Measurements from ENCODE around the gene ORM2.

Gene ORM2

DNA sequence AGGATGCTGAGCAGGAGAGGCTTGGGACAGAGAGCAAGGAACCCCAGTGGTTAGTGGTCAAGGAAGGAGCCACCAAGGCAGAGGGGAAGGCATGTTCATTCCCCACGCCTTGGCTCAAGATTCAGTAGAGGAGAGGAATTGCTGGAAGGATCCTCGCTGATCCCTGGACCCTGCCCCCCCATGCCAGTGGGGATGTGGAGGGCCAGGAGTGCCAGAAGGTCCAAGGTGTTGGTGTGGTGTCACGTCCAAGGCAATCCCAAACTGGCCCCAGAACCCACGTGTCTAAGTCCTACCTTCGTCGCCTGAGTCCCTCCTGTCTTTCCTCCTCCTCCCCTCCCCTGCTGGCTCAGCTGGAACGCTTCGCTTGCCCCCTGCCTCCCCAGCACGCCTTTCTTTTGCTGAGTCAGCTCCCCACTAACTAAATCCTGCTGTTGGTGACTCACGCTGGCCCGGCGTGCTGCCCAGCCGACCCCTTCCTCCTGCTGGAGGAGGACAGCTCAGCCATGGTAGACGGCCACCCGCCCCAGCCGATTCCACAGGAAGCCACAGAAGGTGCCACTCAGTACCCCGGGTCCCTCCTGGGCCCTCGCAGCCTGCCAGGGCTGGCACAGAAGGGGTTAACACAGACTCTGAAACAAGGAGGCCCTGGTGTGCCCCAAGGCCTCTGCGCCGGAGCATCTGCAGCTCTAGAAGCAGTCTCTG is 44.4 kb upstream of the ORM2 start:
- Histone ChIP-seq H4K20me1 (ENCODE audit: insufficient read depth, low read length) (no peaks in the 10 kb centered on the region), H3K27ac (ENCODE audit: low read length) (no peak overlapping the region), H3K9ac (ENCODE audit: low read length) (no peak overlapping the region), H3K4me2 (ENCODE audit: low read length) (no peak overlapping the region), H3K27me3 (ENCODE audit: low read depth, low read length) (no peaks in the 10 kb centered on the region), H3K4me1 (ENCODE audit: low read length) (no peaks in the 10 kb centered on the region), H3K9me3 (ENCODE audit: insufficient read depth, low read length) (no peaks in the 10 kb centered on the region), H2AFZ (ENCODE audit: low read depth, low read length) (no peak overlapping the region), H3K36me3 (replicated peaks; ENCODE audit: low read depth, low read length) (no peaks in the 10 kb centered on the region), H3K79me2 (ENCODE audit: low read length) (no peaks in the 10 kb centered on the region), H3K4me3 (ENCODE audit: low read length) (no peak overlapping the region)
- TF ChIP-seq, protein P1, sequence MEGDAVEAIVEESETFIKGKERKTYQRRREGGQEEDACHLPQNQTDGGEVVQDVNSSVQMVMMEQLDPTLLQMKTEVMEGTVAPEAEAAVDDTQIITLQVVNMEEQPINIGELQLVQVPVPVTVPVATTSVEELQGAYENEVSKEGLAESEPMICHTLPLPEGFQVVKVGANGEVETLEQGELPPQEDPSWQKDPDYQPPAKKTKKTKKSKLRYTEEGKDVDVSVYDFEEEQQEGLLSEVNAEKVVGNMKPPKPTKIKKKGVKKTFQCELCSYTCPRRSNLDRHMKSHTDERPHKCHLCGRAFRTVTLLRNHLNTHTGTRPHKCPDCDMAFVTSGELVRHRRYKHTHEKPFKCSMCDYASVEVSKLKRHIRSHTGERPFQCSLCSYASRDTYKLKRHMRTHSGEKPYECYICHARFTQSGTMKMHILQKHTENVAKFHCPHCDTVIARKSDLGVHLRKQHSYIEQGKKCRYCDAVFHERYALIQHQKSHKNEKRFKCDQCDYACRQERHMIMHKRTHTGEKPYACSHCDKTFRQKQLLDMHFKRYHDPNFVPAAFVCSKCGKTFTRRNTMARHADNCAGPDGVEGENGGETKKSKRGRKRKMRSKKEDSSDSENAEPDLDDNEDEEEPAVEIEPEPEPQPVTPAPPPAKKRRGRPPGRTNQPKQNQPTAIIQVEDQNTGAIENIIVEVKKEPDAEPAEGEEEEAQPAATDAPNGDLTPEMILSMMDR (IDR thresholded peaks at IDR 0.05; ENCODE audit: low read depth, low read length), result no peak

DNA sequence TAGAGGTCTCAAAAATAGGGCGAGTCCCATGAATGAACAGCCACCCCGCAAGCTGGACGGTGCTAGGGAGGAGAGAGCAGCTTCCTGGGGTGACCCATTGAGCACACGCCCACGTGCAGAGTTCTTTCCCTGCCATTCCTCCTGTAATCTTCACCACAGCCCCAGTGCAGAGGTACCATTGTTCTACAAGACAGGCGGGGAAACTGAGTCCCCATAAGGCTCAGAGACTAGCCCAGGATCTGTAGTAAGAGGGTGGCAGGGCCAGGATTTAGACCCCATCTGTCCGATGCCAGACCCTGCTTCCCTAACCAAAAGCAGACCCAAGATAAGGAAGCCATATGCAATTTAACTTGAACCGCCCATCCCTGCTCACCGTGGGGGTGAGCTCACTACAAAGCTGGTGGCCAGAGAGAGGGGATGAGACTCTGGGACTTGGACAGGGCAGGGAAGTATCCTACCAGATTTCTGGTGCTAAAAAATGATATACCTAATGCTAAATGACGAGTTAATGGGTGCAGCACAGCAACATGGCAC is 43.5 kb upstream of the ORM2 start:
- H3K4me3 ChIP-seq (ENCODE audit: low read length), result no peak overlapping the region
- no peaks in the 10 kb centered on the region for H3K9me3 ChIP-seq (ENCODE audit: insufficient read depth, low read length)
- TF ChIP-seq, protein P1 (IDR thresholded peaks at IDR 0.05; ENCODE audit: low read depth, low read length), result no peak
- TF ChIP-seq EZH2phosphoT487 (IDR thresholded peaks at IDR 0.05; ENCODE audit: low read depth), result no peak
- H4K20me1 ChIP-seq (ENCODE audit: insufficient read depth, low read length), result no peaks in the 10 kb centered on the region
- H3K9ac ChIP-seq (ENCODE audit: low read length), result no peak overlapping the region
- H2AFZ ChIP-seq (ENCODE audit: low read depth, low read length), result no peak overlapping the region
- H3K27me3 ChIP-seq (ENCODE audit: low read depth, low read length), result no peaks in the 10 kb centered on the region
- no peak overlapping the region for H3K27ac ChIP-seq (ENCODE audit: low read length)
- H3K36me3 ChIP-seq (replicated peaks; ENCODE audit: low read depth, low read length), result no peaks in the 10 kb centered on the region
- no peaks in the 10 kb centered on the region for H3K79me2 ChIP-seq (ENCODE audit: low read length)
- no peaks in the 10 kb centered on the region for H3K4me1 ChIP-seq (ENCODE audit: low read length)
- no peak overlapping the region for H3K4me2 ChIP-seq (ENCODE audit: low read length)

DNA sequence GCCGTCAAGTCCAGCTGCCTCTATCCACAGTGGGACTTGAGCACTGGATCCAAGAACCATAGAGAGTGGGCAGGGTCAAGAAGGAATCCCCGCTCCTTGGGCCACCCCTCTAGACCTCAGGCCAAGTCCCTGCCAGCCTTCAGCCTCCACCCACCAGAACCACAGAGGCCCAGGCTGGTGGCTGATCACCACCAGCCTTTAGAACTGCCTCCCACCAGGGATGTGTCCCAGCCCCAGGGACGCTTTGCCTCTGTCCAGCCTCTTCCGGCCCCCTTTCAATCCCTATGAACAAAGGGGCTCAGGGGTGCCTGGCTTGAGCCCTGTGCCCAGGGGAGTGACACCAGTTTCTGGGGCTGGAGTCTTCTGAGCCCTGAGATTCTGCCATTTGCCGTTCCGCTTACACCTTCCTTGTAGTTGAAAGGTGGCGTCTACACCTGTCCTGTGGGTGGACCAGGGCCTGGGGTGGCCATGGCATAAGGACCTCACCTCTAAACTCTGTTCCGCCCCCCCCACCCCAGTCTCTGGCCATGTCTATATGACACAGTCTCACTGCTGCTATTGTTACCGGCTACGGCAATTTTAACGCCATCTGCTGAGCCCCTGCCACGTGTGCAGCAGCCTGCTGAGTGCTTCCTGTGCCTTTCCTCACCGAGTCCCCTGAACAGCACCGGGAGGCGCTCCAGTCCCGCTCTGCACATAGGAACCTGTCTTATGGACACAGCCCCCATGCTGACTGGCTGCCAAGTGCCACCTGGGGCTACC is 42.5 kb upstream of the ORM2 start:
- no peak overlapping the region for H3K27ac ChIP-seq (ENCODE audit: low read length)
- H3K9ac ChIP-seq (ENCODE audit: low read length), result no peak overlapping the region

More for the DNA sequence above, 42.5 kb upstream of the ORM2 start:
- Histone ChIP-seq H3K9me3 (ENCODE audit: insufficient read depth, low read length) (no peaks in the 10 kb centered on the region), H2AFZ (ENCODE audit: low read depth, low read length) (no peak overlapping the region), H3K4me3 (ENCODE audit: low read length) (no peak overlapping the region), H3K79me2 (ENCODE audit: low read length) (no peaks in the 10 kb centered on the region), H3K4me1 (ENCODE audit: low read length) (no peaks in the 10 kb centered on the region), H3K4me2 (ENCODE audit: low read length) (no peak overlapping the region), H4K20me1 (ENCODE audit: insufficient read depth, low read length) (no peaks in the 10 kb centered on the region), H3K36me3 (replicated peaks; ENCODE audit: low read depth, low read length) (no peaks in the 10 kb centered on the region), H3K27me3 (ENCODE audit: low read depth, low read length) (0 out of 2 replicates have a peak, but pooled peaks cover 3% of the 10 kb centered on the region)
- TF ChIP-seq, protein P1 (IDR thresholded peaks at IDR 0.05; ENCODE audit: low read depth, low read length), result no peak
- no peak for TF ChIP-seq EZH2phosphoT487 (IDR thresholded peaks at IDR 0.05; ENCODE audit: low read depth)

All from OCI-LY3 (cell line).